Measurements from ENCODE around the gene ARL6IP4. TPM values are rescaled to one million over a fixed set of nuclear protein-coding genes. Genes with fewer than 3 reads are reported as not detected.

Gene ARL6IP4
- total RNA-seq, 1 donor, result 110 TPM

- H3K4me3 ChIP-seq (ENCODE audit: low read depth, low read length), result no peak overlapping the region
- TF ChIP-seq CTCF (IDR thresholded peaks at IDR 0.05; ENCODE audit: insufficient read depth, low read length), result no peak
- DNase-seq (ENCODE audit: low read depth), result no peak
Measured at GRCh38 chr12:122996621-122997342, 16.3 kb downstream of the ARL6IP4 start.

GRCh38 chr12:122997343-122998250 is 17.1 kb downstream of the ARL6IP4 start:
- no peak overlapping the region for H3K4me3 ChIP-seq (ENCODE audit: low read depth, low read length)
- no peak for TF ChIP-seq CTCF (IDR thresholded peaks at IDR 0.05; ENCODE audit: insufficient read depth, low read length)
- no peak for DNase-seq (ENCODE audit: low read depth)

GRCh38 chr12:122998316-122998715 is 17.8 kb downstream of the ARL6IP4 start:
- no peak overlapping the region for H3K4me3 ChIP-seq (ENCODE audit: low read depth, low read length)
- no peak for DNase-seq (ENCODE audit: low read depth)

GRCh38 chr12:122999196-122999946 is 18.9 kb downstream of the ARL6IP4 start:
- H3K4me3 ChIP-seq (ENCODE audit: low read depth, low read length), result no peak overlapping the region
- no peak for TF ChIP-seq CTCF (IDR thresholded peaks at IDR 0.05; ENCODE audit: insufficient read depth, low read length)
- DNase-seq (ENCODE audit: low read depth), result no peak

More at GRCh38 chr12:122998316-122998715, 17.8 kb downstream of the ARL6IP4 start:
- no peak for TF ChIP-seq CTCF (IDR thresholded peaks at IDR 0.05; ENCODE audit: insufficient read depth, low read length)

GRCh38 chr12:122999986-123000420 is 19.5 kb downstream of the ARL6IP4 start:
- no peak for TF ChIP-seq CTCF (IDR thresholded peaks at IDR 0.05; ENCODE audit: insufficient read depth, low read length)
- no peak for DNase-seq (ENCODE audit: low read depth)
- H3K4me3 ChIP-seq (ENCODE audit: low read depth, low read length), result no peak overlapping the region

GRCh38 chr12:123000578-123000977 is 20.1 kb downstream of the ARL6IP4 start:
- TF ChIP-seq CTCF (IDR thresholded peaks at IDR 0.05; ENCODE audit: insufficient read depth, low read length), result no peak
- DNase-seq (ENCODE audit: low read depth), result no peak
- H3K4me3 ChIP-seq (ENCODE audit: low read depth, low read length), result no peak overlapping the region
